Activated CD4-positive, alpha-beta T cell treated with anti-CD3 and anti-CD28 coated beads, Interleukin-2, amount 50 U/mL, for 24 hours (primary cell): ENCODE measurements around the gene ITGB1BP1.

Experiments used
- DNase-seq, 2 donors: peaks; one replicate each; pipeline ENCODE4 v3.0.0-alpha.2; 2020; ENCODE audit warnings: low read depth in 1 of 2, low spot score in 1 of 2

ITGB1BP1 gene, protein sequence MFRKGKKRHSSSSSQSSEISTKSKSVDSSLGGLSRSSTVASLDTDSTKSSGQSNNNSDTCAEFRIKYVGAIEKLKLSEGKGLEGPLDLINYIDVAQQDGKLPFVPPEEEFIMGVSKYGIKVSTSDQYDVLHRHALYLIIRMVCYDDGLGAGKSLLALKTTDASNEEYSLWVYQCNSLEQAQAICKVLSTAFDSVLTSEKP

DNA sequence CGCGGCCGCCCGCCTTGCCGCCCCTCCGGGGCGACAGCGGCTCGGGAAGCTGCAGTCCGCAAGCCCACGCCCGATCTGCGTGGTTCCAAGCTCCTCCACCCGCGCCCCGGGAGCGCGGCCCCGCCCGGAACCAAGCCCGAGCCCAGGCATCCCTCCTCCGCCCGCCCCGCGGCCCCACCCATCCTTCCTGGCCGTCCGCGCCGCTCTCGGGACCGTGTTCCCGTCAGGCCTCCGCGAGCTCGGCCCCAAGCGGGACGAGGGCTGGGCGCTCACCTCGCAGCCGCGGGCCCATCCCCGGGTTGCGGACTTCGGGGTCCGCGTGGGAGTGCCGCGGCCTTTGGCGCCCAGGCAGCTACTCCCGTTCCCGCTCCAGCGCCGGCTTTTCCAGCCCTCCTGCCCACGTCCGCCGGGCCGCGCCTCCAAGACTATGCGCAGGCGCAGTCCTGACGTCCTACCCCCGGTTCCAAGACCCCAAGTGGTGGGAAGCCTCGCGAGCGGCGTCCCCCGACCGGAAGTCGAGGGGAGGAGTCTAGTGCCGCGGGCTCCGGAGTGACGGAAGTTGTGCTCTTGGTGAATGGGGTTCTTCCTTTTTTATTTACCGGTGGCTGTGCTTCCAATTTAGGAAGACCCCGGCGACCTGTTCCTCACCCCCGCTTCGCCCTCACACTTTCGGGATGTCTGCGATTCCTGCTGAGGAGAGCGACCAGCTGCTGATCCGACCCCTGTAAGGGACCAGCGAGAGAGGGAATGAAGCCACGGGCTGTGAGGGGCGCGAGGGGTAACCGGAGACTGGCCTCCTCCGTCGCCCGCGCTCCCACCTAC lies at the start of gene ITGB1BP1, which contains the start of gene CPSF3:
TSS of gene ITGB1BP1 (minus strand) at position 429 of the 822 bp plus-strand sequence. CDS start 4,831 bp downstream, outside the sequence.
TSS of gene CPSF3 (plus strand) at position 555 of the 822 bp plus-strand sequence. CDS start at position 675, 120 bp downstream.
- peak; percentile 93 to 97 for DNase-seq

DNA sequence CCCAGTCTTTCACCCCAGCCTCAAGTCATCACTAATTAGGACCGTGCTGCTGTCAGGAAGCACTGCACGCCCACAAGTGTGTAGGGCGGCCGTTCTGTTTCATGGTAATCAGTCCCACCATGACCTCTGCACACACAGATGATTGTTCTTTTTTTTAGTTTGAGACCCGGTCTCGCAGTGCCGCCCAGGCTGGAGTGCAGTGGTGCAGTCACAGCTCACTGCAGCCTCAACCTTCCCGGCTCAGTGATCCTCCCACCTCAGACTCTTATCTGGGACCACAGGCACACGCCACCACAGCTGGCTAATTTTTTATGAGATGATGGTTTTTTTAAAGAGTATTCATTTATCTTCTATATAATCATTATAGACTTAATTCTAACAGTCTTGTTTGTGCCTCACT lies 49.2 kb upstream of the ITGB1BP1 start:
- DNase-seq, result no peak

DNA sequence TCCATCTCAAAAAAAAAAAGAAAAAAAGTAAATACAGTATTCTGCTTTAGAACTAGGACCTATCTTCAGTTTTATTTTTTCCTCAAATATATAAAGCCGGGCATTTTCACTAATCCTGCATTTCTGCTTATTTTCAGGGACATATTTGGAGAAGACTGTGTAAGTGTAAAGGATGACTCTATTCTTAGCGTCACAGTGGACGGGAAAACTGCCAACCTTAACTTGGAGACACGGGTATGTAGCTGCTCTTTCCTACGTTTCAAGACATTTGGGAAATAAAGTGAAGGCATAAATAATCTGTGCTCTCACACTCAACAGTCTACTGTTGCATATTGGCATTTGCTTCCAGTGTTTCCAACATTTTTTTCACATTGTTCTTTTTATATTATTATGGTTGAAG lies 47.9 kb upstream of the ITGB1BP1 start:
- DNase-seq, result no peak

DNA sequence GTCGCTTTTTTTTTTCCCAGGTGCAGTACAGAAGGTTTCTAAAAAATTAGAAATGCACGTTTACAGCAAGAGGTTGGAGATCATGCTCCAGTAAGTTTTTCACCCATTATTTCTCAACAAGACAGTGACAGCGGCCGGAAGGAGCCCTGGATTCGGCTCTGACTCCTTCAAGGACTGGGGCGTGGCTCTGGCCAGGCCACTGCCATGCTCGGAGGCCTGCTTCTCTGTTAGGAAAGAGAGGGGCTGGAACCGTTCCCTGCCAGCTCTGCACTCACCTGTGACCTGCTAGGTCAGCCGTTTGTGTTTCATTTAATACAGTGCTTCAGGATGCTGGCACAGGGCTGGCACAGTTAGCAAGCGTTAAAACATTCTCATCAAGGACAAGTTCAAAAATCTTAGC lies 44.4 kb upstream of the ITGB1BP1 start:
- no peak for DNase-seq

DNA sequence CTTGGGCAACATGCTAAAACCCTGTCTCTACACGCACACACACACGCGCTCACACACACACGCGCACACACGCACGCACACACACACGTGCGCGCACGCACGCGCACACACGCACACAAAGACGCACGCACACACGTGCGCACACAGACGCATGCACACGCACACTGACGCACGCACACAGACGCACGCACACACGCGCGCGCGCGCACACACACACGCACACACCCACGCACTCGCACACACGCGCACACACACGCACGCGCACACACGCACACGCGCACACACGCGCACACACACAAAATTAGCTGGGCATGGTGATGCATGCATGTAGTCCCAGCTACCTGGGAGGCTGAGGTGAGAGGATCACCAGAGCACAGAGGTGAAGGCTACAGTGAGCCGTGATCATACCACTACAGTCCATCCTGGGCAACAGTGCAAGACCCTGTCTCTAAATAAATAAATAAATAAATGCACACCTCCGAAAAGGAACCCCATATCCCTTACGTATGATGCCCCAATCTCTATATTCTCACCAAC lies 42.9 kb upstream of the ITGB1BP1 start:
- DNase-seq, result no peak

DNA sequence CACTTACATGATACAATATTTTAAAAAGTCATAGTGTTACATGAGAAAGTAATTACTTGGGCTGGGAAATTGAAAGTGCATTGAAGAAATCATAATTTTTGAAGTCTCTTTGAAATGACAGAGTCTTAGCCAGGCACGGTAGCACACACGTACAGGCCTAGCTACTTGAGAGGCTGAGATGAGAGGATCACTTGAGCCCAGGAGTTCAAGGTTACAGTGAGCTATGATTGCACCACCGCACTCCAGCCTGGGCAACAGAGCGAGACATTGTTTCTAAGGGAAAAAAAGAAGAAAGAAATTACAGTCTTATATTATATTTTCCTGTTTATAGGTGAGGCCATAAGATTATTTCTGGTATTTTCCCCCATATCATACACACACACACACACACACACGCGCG lies 41.8 kb upstream of the ITGB1BP1 start:
- no peak for DNase-seq

DNA sequence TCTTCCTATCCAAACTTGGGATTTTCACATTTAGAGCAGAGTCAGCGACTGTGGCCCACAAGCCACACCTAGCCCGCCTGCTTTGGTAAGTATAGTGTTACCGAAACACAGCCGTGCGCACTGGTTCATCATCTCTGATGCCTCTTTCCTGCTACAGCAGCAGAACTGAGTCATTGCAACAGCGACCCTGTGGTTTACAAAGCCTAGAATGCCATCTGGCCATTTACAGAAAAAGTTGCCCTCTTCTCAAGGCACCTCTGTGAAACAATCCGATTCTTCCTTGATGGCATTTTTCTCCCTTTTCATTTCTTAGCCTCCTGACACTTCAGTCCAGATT lies 40.3 kb upstream of the ITGB1BP1 start:
- DNase-seq, result no peak

DNA sequence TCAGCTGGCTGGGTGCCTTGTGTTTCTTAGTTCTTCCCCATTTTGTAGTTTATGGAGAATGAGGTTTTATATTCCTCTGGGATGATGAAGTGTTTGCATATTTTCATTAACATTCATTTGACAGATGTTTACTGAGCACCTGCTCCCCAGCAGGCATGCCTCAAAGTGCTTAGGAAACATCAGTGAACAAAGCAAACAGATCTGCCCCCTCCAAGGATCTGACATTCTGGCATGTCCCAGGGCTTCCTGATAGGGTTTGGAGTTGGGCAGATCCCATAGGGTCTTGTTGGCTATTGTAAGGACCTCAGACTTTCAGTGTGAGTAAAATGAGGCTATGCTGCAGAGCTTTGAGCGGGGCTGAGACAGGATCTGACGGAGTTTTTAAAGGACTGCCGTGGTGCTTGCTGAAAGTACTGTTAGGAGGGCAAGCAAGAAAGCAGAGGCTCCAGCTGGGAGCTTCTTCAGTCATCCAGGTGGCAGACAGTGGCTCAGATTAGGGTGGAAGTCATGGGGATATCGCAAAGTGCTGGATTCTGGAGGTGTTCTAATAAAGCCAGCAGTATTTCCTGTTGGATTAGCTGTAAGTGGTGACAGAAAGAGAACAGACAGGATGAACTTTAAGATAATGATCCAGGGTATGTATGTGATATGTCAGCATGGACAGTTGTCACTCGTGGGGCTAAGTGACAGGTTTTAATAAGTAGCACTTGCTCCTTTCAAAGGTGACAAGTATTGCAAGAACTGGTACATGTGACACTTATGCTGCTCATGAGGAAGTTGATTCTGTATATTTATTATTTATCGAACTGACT lies 39.8 kb upstream of the ITGB1BP1 start:
- DNase-seq, result no peak

DNA sequence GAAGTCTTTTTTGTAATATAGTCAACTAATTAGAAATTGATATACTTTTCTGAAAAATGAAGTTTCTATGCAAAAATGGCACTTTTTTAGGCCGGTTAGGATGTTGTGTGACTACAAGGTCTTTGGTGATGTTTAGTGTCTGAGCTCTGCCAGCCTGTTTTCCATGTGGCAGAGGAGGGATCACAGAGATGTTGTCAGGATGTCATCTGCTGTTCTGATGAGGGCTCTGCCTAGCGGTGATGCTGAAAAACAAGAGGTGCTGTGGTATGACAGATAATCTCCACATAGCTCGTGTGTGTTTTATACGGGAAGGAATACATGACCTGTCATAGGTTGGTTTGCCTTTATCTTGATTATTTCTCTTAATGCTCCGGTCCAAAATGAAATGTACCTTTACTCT lies 39.0 kb upstream of the ITGB1BP1 start:
- DNase-seq, result no peak

DNA sequence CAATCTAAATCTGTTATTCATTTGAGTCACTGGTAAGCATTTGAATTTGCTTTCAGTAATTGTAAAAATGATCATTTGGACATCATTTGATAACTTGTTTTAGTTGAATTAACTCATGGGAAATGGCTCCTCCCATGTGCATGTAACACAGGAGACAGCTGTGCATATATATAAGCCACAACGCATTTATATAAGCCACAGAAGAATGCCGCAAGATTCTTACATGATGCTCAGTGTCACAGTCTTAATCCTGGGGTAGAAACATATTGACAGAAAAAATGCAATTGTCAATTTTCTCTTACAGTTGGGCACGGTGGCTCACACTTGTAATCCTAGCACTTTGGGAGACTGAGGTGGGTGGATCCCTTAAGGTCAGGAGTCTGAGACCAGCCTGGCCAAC lies 37.8 kb upstream of the ITGB1BP1 start:
- no peak for DNase-seq

DNA sequence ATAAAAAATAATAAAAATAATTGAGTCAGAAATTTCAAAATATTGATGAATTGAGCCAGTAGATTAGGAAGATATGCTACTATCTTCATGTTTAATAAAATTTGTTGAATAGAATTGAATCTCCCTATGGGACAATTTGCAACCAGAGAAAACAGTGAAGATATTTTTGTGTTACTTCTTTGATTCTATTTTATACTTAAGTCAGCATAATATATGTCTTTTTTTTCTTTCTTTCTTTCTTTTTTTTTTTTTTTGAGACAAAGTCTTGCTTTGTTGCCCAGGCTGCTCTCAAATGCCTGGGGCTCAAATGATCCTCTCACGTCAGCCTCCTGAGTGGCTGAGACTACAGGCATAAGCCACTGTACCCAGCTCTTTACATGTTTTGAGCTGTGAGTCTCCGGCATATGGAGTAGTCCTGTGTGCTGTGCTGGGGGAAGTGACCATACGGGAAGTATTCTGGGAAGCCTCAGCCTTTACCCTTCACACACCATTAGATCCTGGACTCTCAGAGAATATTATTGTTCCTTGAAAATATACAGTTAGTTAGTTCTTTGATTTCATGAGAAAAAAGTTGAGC lies 37.2 kb upstream of the ITGB1BP1 start:
- DNase-seq, result no peak

DNA sequence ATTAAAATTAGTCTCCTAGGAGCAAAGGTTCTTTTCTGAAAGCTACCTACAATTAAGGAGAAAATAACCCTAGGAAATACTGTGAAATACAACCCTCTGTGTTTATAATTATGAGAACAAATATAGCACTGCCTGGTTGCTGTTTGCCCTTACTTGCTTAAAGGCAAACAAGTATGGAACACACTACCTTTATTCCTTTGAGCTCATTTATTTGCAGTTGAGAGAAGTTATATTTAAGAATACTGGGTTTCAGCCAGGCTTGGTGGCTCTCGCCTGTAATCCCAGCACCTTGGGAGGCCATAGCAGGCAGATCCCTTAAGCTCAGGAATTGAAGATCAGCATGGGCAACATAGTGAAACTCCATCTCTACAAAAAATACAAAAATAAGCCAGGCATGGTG lies 27.9 kb upstream of the ITGB1BP1 start:
- no peak for DNase-seq

DNA sequence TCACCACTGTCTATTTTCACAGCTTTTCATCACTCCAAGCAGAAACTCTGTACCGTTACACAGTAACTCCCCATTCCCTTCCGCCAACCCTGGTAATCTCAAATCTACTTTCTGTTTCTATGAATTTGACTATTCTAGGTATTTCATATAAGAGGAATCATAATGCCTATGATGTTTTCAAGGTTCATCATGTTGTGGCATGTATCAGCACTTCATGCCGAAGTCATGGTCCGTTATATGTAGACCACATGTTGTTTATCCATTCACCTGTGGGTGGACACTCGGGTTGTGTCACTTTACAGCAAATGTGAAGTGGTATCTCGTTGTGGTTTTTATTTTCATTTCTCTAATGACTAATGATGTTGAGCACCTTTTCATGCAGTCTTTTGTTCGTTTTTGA lies 21.8 kb upstream of the ITGB1BP1 start:
- DNase-seq, result no peak

DNA sequence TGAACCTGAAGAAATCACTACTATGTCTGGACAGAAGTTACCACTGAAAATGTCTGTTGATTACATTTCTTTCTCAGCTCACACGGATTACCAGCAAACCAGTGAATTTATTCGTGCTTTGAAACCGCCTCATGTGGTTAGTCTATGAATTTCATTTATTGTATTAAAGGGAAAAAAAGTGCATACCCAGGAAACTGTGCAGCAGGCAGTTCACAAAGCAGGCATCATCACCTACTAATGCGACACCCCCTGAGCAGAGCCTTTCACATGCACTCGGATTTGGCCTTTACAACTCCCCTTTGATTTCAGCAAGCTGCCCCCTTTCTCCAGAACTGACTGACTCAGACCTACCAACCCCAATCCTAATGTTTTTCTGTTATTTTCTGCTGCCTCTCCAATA lies 20.2 kb upstream of the ITGB1BP1 start:
- DNase-seq, result no peak

DNA sequence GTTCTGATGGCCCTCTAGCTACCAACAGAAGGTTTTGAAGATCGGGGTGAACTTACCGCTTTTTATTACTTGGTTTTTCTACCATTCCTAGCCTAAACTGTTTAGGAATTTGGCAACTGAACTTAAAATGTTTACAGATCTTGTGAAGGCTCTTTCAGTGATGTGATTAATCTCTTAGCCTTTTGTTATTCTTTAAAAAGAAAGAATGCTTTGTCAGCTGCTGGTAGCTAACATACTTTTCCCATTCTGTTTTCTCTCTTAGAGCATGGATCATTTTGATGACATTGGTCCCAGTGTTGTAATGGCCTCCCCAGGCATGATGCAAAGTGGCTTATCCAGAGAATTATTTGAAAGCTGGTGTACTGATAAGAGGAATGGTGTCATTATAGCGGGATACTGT lies 18.2 kb upstream of the ITGB1BP1 start:
- DNase-seq, result no peak

DNA sequence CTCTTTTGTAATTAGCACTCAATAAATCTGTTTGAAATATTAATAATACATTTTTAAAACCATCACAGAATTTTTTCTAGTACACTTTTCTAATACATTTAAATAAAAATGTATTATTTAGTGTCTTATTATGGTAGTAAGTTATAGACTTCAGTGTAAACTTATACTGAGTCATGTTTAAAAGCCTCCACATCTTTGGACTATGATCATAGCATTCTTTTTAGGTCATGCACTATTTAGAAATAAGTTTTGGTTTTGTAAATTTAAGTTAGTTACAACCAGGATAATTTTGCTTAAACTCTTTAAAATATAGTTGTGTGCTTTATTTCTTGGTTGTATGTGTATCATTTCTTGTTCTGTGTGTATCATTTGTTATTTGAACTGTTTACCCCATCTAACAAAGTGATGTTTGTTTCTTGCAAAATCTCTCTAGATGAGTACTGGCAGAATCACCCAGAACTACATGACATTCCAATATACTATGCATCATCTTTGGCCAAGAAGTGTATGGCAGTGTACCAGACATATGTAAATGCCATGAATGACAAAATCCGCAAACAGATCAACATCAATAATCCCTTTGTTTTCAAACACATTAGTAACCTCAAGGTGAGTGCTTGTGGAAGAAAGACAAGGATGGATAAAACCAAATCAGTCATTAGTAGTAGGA lies 16.9 kb upstream of the ITGB1BP1 start:
- DNase-seq, result no peak

DNA sequence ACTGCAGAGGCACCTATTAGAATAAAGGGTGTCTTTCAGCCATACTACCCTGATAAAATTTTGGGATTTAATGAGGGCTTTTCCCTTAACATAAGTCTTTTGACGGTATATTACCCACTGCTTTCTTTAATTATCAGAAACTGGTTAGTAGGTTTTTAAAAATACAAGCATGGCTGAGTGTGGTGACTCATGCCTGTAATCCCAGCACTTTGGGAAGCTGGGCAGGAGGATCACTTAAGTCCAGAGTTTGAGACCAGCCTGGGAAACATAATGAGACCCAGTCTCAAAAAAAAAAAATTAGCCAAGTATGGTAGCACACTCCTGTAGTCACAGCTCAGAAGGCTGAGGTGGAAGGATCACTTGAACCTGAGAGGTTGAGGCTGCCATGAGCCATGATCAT lies 16.2 kb upstream of the ITGB1BP1 start:
- DNase-seq, result no peak

DNA sequence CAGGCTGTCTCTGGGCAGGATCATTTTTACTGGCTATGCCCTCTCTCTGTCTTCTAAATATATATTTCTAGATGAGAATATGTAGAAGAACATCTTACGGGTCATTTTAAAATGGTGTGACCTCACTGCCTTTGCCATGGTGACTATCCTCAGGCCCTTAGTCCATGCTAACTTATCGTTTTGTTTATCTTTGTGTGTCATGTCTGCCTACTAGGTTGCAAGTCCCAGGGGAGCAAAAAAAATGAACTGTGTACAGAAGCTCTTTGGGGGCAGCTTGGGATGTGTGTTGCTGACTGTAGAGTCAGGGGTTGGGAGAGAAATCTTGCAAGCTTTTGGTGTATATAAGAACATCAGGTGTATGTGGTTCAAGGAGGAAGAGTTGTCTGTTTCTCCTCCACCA lies 11.2 kb upstream of the ITGB1BP1 start:
- no peak for DNase-seq

DNA sequence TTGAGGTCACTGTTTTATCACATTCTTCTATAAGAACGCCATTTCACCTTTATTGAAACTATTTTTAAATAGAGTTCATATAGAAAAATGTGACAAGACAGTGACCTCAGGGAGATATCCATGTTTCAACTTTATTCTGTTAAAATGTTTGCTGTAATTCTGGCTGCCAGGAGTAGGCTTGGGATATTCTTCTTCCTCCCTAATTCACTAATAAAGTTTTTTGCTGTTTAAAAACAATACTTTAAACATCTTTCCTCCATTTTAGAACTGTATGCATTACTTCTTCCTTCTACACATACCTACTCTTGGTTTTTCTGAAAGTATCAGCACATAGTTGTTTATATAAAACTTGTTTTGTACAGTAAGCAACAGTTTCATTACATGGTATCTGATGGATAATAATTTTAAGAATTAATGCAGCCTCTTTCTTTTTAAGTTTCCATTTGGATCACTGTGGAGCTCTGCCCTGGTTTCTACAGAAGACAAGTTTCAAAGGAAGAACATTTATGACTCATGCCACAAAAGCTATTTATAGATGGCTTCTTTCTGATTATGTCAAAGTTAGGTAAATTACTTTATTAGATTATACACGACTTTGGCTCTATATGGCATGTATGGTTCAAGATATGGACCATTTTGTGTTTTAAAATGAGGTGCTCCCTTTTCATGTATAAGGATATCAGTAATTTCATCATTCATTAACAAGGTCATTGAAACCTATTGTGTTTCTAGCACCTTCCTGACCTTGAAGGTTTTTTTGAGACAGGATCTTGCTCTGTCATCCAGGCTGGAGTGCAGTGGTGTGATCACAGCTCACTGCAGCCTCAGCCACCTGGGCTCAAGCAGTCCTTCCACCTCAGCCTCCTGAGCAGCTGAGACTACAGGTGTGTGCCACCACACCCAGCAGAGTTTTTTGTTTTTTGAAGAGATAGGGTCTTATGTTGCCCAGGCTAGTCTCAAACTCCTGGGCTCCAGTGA lies 7.3 kb upstream of the ITGB1BP1 start:
- DNase-seq, result no peak
